Measurements from ENCODE around the gene PHB1. TPM values are rescaled to one million over a fixed set of nuclear protein-coding genes. Genes with fewer than 3 reads are reported as not detected.

The PHB1 gene
- total RNA-seq, 1 experiment from 2014 or later: 641 TPM

GRCh38 chr17:49452201-49452600 is 37.5 kb upstream of the PHB1 start:
- H3K4me2 ChIP-seq (ENCODE audit: low read length): no peak overlapping the region
- intact Hi-C loops (cut with micrococcal nuclease): no loop called here
- ChIA-PET POLR2A (ENCODE audit: unreplicated experiment) (no interaction called here), CTCF (no interaction called here)
- no peak for DNase-seq
- H3K36me3 ChIP-seq (ENCODE audit: low read depth, low read length): no peaks in the 10 kb centered on the region
- TF ChIP-seq EZH2 (IDR thresholded peaks at IDR 0.05; ENCODE audit: low read length, unreplicated experiment) (no peak), CTCF (conservative IDR thresholded peaks at IDR 0.05; ENCODE audit: low read depth, low read length) (no peak), EZH2phosphoT487 (IDR thresholded peaks at IDR 0.05; ENCODE audit: borderline replicate concordance, low read length) (no peak)
- H3K9me3 ChIP-seq (ENCODE audit: low read length): no peaks in the 10 kb centered on the region
- H3F3A ChIP-seq (ENCODE audit: low read length, unreplicated experiment): no peaks in the 10 kb centered on the region
- no peak overlapping the region for H3K4me3 ChIP-seq (ENCODE audit: low read length)
- no peak for ATAC-seq
- H3K4me1 ChIP-seq (ENCODE audit: insufficient read depth, low read length): no peaks in the 10 kb centered on the region
- no peak overlapping the region for H3K9ac ChIP-seq (ENCODE audit: low read length)
- H3K27ac ChIP-seq (ENCODE audit: low read length): no peak overlapping the region
- H3K9me2 ChIP-seq (replicated peaks; ENCODE audit: low read length): no peaks in the 10 kb centered on the region
- no peaks in the 10 kb centered on the region for H4K20me1 ChIP-seq (ENCODE audit: low read length)
- peaks cover 8% of the 10 kb centered on the region for H3K27me3 ChIP-seq (ENCODE audit: low read length)
- no peaks in the 10 kb centered on the region for H3K79me2 ChIP-seq (ENCODE audit: low read length)
- no peak overlapping the region for H2AFZ ChIP-seq (ENCODE audit: low read length)
- no TSS peak for BruUV-seq (replicated peaks)

- Histone ChIP-seq H3K27me3 (ENCODE audit: low read length) (peaks cover 10% of the 10 kb centered on the region; the same call in 1 of the 2 replicates), H3K27ac (ENCODE audit: low read length) (no peak overlapping the region), H3K9me2 (replicated peaks; ENCODE audit: low read length) (no peaks in the 10 kb centered on the region), H4K20me1 (ENCODE audit: low read length) (no peaks in the 10 kb centered on the region), H3K36me3 (ENCODE audit: low read depth, low read length) (no peaks in the 10 kb centered on the region), H3F3A (ENCODE audit: low read length, unreplicated experiment) (no peaks in the 10 kb centered on the region), H3K9ac (ENCODE audit: low read length) (no peak overlapping the region), H3K79me2 (ENCODE audit: low read length) (no peaks in the 10 kb centered on the region), H3K4me2 (ENCODE audit: low read length) (no peak overlapping the region), H3K9me3 (ENCODE audit: low read length) (no peaks in the 10 kb centered on the region), H2AFZ (ENCODE audit: low read length) (no peak overlapping the region), H3K4me1 (ENCODE audit: insufficient read depth, low read length) (no peaks in the 10 kb centered on the region), H3K4me3 (ENCODE audit: low read length) (no peak overlapping the region)
- ATAC-seq: peak; percentile 68
- intact Hi-C loops (cut with micrococcal nuclease): no loop called here
- TF ChIP-seq EZH2phosphoT487 (IDR thresholded peaks at IDR 0.05; ENCODE audit: borderline replicate concordance, low read length) (no peak), CTCF (conservative IDR thresholded peaks at IDR 0.05; ENCODE audit: low read depth, low read length) (no peak), EZH2 (IDR thresholded peaks at IDR 0.05; ENCODE audit: low read length, unreplicated experiment) (no peak)
- ChIA-PET CTCF (interaction anchor here (0.6 to 0.7 kb wide), 2 partner anchors 45 to 857 kb away, joined by 4 to 8 read pairs; partner anchors contain the start of gene HOXB5), POLR2A (ENCODE audit: unreplicated experiment) (no interaction called here)
- no TSS peak for BruUV-seq (replicated peaks)
- DNase-seq: peak; percentile 43
Measured at GRCh38 chr17:49450735-49451134, 36.1 kb upstream of the PHB1 start.

GRCh38 chr17:49450181-49450580 is 35.5 kb upstream of the PHB1 start:
- H3K27me3 ChIP-seq (ENCODE audit: low read length): peaks cover 16% of the 10 kb centered on the region; the same call in 1 of the 2 replicates
- TF ChIP-seq EZH2 (IDR thresholded peaks at IDR 0.05; ENCODE audit: low read length, unreplicated experiment) (no peak), CTCF (conservative IDR thresholded peaks at IDR 0.05; ENCODE audit: low read depth, low read length) (no peak), EZH2phosphoT487 (IDR thresholded peaks at IDR 0.05; ENCODE audit: borderline replicate concordance, low read length) (no peak)
- H4K20me1 ChIP-seq (ENCODE audit: low read length): no peaks in the 10 kb centered on the region
- BruUV-seq (replicated peaks): no TSS peak
- no peaks in the 10 kb centered on the region for H3K36me3 ChIP-seq (ENCODE audit: low read depth, low read length)
- no peak overlapping the region for H3K9ac ChIP-seq (ENCODE audit: low read length)
- DNase-seq (no peak), ATAC-seq (no peak)
- H3K27ac ChIP-seq (ENCODE audit: low read length): no peak overlapping the region
- intact Hi-C loops (cut with micrococcal nuclease): no loop called here
- no peaks in the 10 kb centered on the region for H3K9me3 ChIP-seq (ENCODE audit: low read length)
- H3K9me2 ChIP-seq (replicated peaks; ENCODE audit: low read length): no peaks in the 10 kb centered on the region
- H3K4me3 ChIP-seq (ENCODE audit: low read length): no peak overlapping the region
- H2AFZ ChIP-seq (ENCODE audit: low read length): no peak overlapping the region
- POLR2A ChIA-PET (ENCODE audit: unreplicated experiment): no interaction called here
- H3K79me2 ChIP-seq (ENCODE audit: low read length): no peaks in the 10 kb centered on the region
- no peaks in the 10 kb centered on the region for H3F3A ChIP-seq (ENCODE audit: low read length, unreplicated experiment)
- CTCF ChIA-PET: no interaction called here
- H3K4me1 ChIP-seq (ENCODE audit: insufficient read depth, low read length): no peaks in the 10 kb centered on the region
- no peak overlapping the region for H3K4me2 ChIP-seq (ENCODE audit: low read length)
